AG08396 (cell line): ENCODE measurements around the gene ARL5A.

Experiments
- DNase-seq: peaks from one replicate; pipeline ENCODE4 v3.0.0; 2012; ENCODE audit warnings: low spot score, mixed read lengths

The ARL5A gene

DNA sequence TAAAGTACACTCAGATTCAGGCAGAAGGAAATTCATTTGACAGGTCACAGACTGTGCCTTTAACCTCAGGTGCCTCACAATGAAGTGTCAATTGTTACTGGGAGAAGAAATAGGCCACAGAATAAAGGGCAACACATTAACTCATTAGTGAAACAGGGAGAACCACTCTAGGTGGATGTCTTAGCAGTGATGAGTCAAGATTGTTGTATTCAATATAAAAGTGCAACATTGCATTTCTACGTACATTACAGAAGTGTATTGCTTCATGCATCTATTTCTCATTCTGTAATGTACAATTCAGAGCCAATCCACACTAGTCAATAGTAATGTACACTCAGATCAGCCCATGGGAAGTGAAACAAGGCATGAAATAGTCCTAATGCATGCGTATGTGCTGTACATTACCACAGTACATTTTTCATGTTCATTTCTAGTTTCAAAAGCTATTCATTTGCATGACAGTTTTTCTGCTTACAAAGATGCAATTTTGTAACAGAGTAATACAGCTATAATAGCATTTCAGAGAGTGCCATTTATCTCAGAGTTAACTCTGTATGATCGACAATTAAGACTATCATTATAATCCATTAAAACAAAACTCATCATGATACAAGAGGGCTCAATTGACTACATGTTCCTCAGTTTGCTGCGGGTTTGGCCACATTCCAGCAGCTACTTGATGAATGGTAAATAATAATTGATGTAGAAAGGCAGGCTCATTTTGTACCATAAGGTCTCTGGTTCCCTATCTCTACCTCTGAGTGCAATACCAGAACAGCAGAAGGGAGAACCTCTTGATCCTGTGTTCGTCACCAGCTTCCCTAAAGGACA, 12.2 kb upstream of the ARL5A start:
- DNase-seq = no peak

- no peak for DNase-seq
These were observed 9.7 kb upstream of the ARL5A start for GRCh38 chr2:151837926-151838325.

DNA sequence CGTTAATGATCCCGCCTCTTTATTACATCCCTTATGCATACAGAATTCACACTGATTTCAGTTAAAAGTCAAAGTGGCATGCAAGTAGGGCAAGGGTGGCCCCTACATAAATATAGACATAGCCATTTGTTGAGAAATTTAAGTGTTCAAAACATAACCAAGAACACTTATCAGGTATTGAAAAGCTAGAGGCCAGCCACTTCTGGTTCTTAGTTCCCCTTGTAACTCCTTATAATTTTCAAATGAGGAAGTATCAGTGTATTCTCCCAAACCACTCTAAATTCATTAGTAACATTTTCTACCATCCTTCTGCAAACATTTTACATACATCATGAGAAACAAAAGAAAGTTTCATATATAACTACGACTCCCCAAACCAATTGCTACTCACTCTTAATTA, 5.8 kb upstream of the ARL5A start:
- DNase-seq = no peak

GRCh38 chr2:151830961-151831360, 2.7 kb upstream of the ARL5A start:
- no peak for DNase-seq

DNA sequence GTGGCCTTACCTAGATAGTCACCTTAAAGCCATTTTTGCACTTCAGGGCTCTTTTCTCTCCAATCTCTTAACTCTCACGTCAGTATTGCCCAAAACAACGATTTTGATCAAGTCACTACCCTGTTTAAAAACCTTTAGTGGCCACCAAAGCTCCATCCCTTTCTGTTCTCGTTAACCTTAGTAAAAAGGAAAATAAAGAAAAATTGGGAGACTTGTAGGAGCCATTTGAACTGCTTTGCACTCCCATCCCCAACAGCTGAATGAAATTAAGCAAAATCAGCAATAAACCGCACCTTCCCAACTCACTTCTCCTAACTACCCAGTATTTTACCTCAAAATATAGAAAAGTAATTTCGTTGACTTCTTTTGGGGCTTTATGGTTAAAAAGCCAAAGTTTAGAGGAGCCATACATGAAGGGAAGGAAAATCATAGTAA, 686 bp upstream of the ARL5A start:
- DNase-seq = no peak

GRCh38 chr2:151827564-151828142, 568 bp downstream of the ARL5A start:
- peak; percentile 26 for DNase-seq

GRCh38 chr2:151826737-151827157, 1.5 kb downstream of the ARL5A start:
- peak; percentile 12 for DNase-seq

- DNase-seq = no peak
These were observed 3.3 kb downstream of the ARL5A start for GRCh38 chr2:151824886-151825285.

DNA sequence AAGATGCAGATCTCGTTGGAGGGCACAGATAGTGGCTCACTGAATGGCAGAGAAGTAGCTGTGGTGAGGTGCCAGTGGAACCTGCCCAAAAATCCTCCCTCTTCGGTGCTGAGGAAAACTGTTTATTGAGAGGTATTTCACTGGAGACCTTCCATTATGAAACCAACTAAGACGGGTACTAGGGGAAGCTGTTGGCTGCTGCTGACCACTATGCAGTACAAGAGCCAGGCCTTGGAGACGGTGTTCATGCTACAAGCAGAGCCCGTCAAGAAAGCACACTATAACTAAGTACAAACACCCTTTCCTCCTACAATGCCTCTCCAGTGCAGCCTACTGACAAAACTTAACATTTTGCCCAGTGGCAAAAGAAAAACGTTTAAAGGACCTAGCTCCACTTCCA, 4.6 kb downstream of the ARL5A start:
- peak; percentile 3 for DNase-seq

GRCh38 chr2:151819920-151820319, 8.3 kb downstream of the ARL5A start:
- no peak for DNase-seq

DNA sequence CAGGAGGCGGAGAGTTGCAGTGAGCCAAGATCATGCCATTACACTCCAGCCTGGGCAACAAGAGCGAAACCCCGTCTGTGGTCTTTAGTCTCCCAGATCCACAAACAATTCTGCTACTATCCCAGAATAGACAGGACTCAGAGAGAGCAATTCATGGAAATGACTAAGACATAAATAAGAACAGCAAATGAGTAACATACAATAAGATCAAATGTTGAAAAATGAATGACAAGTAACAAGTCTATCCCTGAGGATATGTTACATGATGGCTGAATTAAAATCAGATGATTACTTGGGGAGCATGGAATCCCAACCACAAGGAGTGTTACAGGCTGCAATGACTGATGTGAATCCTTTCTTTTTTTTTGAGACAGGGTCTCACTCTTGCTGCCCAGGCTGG, 10.3 kb downstream of the ARL5A start:
- no peak for DNase-seq

DNA sequence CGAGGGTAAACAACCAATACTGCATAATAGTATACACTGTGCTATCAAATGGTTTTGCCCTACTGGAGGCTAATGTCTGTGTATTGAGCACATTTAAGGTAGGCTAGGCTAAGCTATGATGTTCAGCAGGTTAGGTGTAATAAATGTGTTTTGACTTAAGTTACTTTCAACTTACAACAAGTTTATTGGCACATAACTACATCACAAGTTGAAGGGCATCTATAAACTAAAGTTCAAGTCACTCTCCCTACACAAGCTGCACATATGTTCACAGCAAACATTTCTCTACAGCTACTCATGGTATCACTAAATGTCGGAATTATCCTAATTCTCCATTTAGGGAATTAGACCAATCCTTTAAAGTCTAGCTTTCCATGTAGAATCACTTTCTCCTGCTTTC, 11.4 kb downstream of the ARL5A start:
- DNase-seq = no peak

- no peak for DNase-seq
These were observed 12.3 kb downstream of the ARL5A start for GRCh38 chr2:151815821-151816489.

- DNase-seq = no peak
These were observed 17.7 kb downstream of the ARL5A start for GRCh38 chr2:151810489-151810888.

DNA sequence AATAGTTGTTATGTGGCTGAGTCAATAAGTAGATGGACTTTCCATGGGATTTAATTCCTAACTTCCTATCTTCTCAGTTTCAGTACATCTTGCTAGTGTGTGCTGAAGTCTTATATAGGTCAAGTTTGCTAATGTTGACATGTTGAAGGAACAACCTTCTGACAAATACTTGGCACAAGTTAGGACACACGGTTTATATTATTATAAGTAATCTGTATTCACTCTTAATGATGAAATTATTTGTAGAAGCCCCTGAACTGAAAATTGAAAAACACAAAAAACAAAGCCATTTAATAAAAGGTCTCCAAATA, 19.2 kb downstream of the ARL5A start:
- DNase-seq = no peak

GRCh38 chr2:151808258-151809072, 19.8 kb downstream of the ARL5A start:
- DNase-seq = peak; percentile 21

DNA sequence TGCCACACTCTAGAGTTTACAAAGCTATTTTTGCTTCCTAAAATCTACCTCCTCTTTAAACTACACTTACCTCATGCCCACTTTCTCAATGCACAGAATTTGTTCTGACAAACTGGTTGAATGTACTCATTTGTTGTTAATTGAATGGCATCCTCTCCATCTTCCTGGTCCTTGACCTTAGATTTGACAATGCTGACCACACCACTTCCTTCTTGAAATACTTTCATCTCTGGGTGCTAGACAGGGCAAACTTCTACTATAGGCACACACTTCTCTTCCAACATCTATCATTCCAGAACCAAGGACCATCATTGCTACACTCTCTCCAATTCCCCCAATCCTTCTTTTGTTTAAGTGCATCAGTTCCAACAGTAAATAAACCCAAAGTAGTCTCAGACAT, 22.3 kb downstream of the ARL5A start:
- DNase-seq = no peak

DNA sequence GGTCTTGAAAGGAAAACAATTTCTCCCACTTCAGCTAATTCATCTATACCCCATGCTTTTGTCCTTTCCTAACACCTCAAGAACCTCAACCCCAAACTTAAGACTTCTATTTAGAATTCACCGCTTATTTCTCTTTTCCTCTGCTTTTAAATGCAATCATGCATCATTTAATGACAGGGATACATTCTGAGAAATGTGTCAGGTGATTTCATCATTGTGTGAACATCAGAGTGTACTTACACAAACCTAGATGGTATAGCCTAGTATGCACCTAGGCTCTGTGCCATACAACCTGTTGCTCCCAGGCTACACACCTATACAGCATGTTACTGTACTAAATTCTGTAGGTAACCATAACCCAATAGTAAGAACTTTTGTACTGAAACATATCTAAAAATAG, 22.9 kb downstream of the ARL5A start:
- DNase-seq = no peak

DNA sequence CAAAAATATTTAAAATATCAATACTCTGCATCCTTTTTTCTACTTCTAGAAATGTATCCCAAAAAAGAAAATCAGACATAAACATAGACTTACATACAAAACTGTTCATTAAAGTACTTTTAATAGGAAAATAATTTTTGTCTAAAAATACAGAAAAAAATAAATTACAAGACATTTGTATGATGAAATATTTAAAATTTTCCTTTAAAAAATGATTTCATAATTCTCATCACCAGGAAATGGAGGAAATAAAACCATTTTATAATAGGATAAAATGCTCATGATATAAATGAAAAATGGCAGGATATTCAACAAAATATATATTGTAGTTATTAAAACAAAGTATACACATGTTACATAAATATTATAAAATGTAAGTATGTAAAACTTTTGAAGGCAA, 24.4 kb downstream of the ARL5A start:
- no peak for DNase-seq

- DNase-seq = no peak
These were observed 25.9 kb downstream of the ARL5A start for GRCh38 chr2:151802315-151802714.

DNA sequence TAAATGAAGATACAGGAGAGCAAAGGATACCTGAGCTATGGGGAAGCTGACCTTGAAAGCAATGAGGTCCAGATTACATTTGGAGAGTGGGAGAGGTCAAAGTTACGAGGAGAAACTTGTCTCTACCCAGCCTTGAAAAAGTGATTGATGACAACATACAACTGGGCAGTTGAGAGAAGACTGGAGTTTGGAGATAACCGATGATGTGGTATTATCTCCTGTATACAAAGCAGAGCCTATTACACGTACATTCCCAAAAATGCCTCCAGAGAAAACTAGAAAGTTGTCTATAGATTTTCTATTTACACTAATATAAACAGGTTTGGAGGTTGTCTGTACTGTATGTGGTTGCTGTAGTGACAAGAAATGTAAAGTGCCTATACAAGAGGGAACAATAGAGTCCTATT, 28.3 kb downstream of the ARL5A start:
- no peak for DNase-seq

GRCh38 chr2:151796774-151797173, 31.4 kb downstream of the ARL5A start:
- no peak for DNase-seq
